Activated CD4-positive, alpha-beta T cell treated with anti-CD3 and anti-CD28 coated beads, Interleukin-2, amount 10 ng/mL, durations not matched to agents 24 days and 14 days (primary cell): ENCODE measurements around the gene ADAMTS18. TPM values are rescaled to one million over a fixed set of nuclear protein-coding genes. Genes with fewer than 3 reads are reported as not detected.
"Not testable (repeated sequence)": the region's sequence is repeated elsewhere in the genome, so short reads cannot be mapped to it uniquely, and the experiment has no call there.

Source experiments
- DNase-seq: peaks from one replicate; pipeline ENCODE4 v3.0.0; 2022
- H3K27ac Mint-ChIP-seq: one replicate; pipeline ENCODE4 v1.8.0; 2022; ENCODE audit warnings: mild to moderate bottlenecking, mixed read lengths
- H3K27me3 Mint-ChIP-seq: one replicate; pipeline ENCODE4 v1.8.0; 2022; ENCODE audit warnings: mixed read lengths
- H3K36me3 Mint-ChIP-seq: one replicate; pipeline ENCODE4 v1.8.0; 2022; ENCODE audit warnings: low read depth, mild to moderate bottlenecking, mixed read lengths
- H3K4me1 Mint-ChIP-seq: one replicate; pipeline ENCODE4 v1.8.0; 2021; ENCODE audit warnings: mixed read lengths
- H3K4me3 Mint-ChIP-seq: one replicate; pipeline ENCODE4 v1.8.0; 2022; ENCODE audit warnings: mild to moderate bottlenecking, moderate library complexity, mixed read lengths
- H3K9me3 Mint-ChIP-seq: one replicate; pipeline ENCODE4 v1.8.0; 2021; ENCODE audit warnings: mixed read lengths
- intact Hi-C: fragments of 100-400 bp; cut with micrococcal nuclease; formaldehyde crosslinking; loops from one replicate; pipeline ENCODE4 v1.15.1; 2023
- total RNA-seq: library from RNA; stranded (reverse); gene quantifications from 2 replicates; pipeline ENCODE4 v1.2.3, GENCODE V29; 2022

Gene ADAMTS18
- total RNA-seq, 1 donor from 2014 or later, result not detected

- Mint-ChIP-seq H3K4me3 (no peak overlapping the region), H3K9me3 (no peaks in the 10 kb centered on the region), H3K27me3 (peaks cover 3% of the 10 kb centered on the region), H3K4me1 (no peaks in the 10 kb centered on the region), H3K36me3 (no peaks in the 10 kb centered on the region), H3K27ac (no peak overlapping the region)
- no peak for DNase-seq
- intact Hi-C loops, result no loop called here
Observed at GRCh38 chr16:77250400-77250799, 184.4 kb downstream of the ADAMTS18 start.

- no peak overlapping the region for H3K4me3 Mint-ChIP-seq
- H3K4me1 Mint-ChIP-seq, result no peaks in the 10 kb centered on the region
- no peaks in the 10 kb centered on the region for H3K9me3 Mint-ChIP-seq
- no peak overlapping the region for H3K27ac Mint-ChIP-seq
- no peaks in the 10 kb centered on the region for H3K36me3 Mint-ChIP-seq
- no peaks in the 10 kb centered on the region for H3K27me3 Mint-ChIP-seq
- DNase-seq, result no peak
- intact Hi-C loops, result no loop called here
Observed at GRCh38 chr16:77246150-77246549, 188.7 kb downstream of the ADAMTS18 start.

- H3K27ac Mint-ChIP-seq, H3K36me3 Mint-ChIP-seq, DNase-seq, H3K9me3 Mint-ChIP-seq, H3K4me1 Mint-ChIP-seq, H3K27me3 Mint-ChIP-seq, intact Hi-C loops, H3K4me3 Mint-ChIP-seq: not testable (repeated sequence)
Observed at GRCh38 chr16:77242471-77242870, 192.4 kb downstream of the ADAMTS18 start.

- Mint-ChIP-seq H3K4me1 (peaks cover 3% of the 10 kb centered on the region), H3K4me3 (no peak overlapping the region), H3K9me3 (no peaks in the 10 kb centered on the region), H3K27me3 (peaks cover 14% of the 10 kb centered on the region), H3K36me3 (no peaks in the 10 kb centered on the region), H3K27ac (no peak overlapping the region)
- intact Hi-C loops, result loop anchor here (5.0 kb wide), 3 partner anchors 199 to 859 kb away; partner anchors contain the start of genes ADAMTS18 and WWOX
- DNase-seq, result no peak
Observed at GRCh38 chr16:77238593-77238992, 196.2 kb downstream of the ADAMTS18 start.

GRCh38 chr16:77236063-77236511 is 198.7 kb downstream of the ADAMTS18 start:
- Mint-ChIP-seq H3K27me3 (peaks cover 15% of the 10 kb centered on the region), H3K9me3 (no peaks in the 10 kb centered on the region), H3K36me3 (no peaks in the 10 kb centered on the region), H3K4me3 (peak overlapping the region; percentile 64), H3K4me1 (peaks cover 3% of the 10 kb centered on the region), H3K27ac (no peak overlapping the region)
- peak; percentile 96 for DNase-seq
- intact Hi-C loops, result loop anchor here (1.0 to 5.0 kb wide), 6 partner anchors 73 to 861 kb away; partner anchors contain the start of genes ADAMTS18 and WWOX

- Mint-ChIP-seq H3K36me3 (no peaks in the 10 kb centered on the region), H3K4me3 (no peak overlapping the region), H3K27me3 (peaks cover 18% of the 10 kb centered on the region), H3K4me1 (peaks cover 3% of the 10 kb centered on the region), H3K9me3 (no peaks in the 10 kb centered on the region), H3K27ac (no peak overlapping the region)
- no peak for DNase-seq
- intact Hi-C loops, result loop anchor here (5.0 kb wide), 3 partner anchors 203 to 863 kb away; partner anchors contain the start of genes ADAMTS18 and WWOX
Observed at GRCh38 chr16:77234611-77235010, 200.2 kb downstream of the ADAMTS18 start.

- Mint-ChIP-seq H3K27me3 (peaks cover 18% of the 10 kb centered on the region), H3K36me3 (no peaks in the 10 kb centered on the region), H3K4me1 (peaks cover 3% of the 10 kb centered on the region), H3K9me3 (no peaks in the 10 kb centered on the region), H3K4me3 (no peak overlapping the region), H3K27ac (no peak overlapping the region)
- intact Hi-C loops, result no loop called here
- no peak for DNase-seq
Observed at GRCh38 chr16:77233799-77234519, 200.9 kb downstream of the ADAMTS18 start.

Other genes starting within 250 kb of the ADAMTS18 start
- gene MON1B, start 243.8 kb downstream of the ADAMTS18 start, total RNA-seq, result 65.7 and 69.3 TPM in 2 replicates
- gene SYCE1L, start 235.6 kb downstream of the ADAMTS18 start, total RNA-seq, result 4.9 and 7.9 TPM in 2 replicates